HUES6 (cell line): Measurements from ENCODE around the gene STOML2.

Source experiments
- H3K27ac ChIP-seq: 2 replicates; pipeline ENCODE4 v1.7.0; 2013; ENCODE audit warnings: low read depth, mild to moderate bottlenecking, low read length, inconsistent platforms
- H3K27me3 ChIP-seq: 2 replicates; pipeline ENCODE4 v1.6.1; 2013; ENCODE audit warnings: low read length; ENCODE audit not compliant: control insufficient read depth, insufficient read depth
- H3K36me3 ChIP-seq: 2 replicates; pipeline ENCODE4 v1.6.1; 2013; ENCODE audit warnings: low read length; ENCODE audit not compliant: control insufficient read depth, insufficient read depth
- H3K4me1 ChIP-seq: 2 replicates; pipeline ENCODE4 v1.6.1; 2013; ENCODE audit warnings: low read length; ENCODE audit not compliant: control insufficient read depth, insufficient read depth
- H3K4me3 ChIP-seq: 2 replicates; pipeline ENCODE4 v1.5.1; 2013; ENCODE audit warnings: low read depth, low read length
- H3K9ac ChIP-seq: one replicate; pipeline ENCODE4 v1.6.1; 2013; ENCODE audit warnings: mild to moderate bottlenecking, low read length
- H3K9me3 ChIP-seq: 2 replicates; pipeline ENCODE4 v1.6.1; 2013; ENCODE audit warnings: low read depth, low read length; ENCODE audit not compliant: control insufficient read depth, insufficient read depth

Gene STOML2

DNA sequence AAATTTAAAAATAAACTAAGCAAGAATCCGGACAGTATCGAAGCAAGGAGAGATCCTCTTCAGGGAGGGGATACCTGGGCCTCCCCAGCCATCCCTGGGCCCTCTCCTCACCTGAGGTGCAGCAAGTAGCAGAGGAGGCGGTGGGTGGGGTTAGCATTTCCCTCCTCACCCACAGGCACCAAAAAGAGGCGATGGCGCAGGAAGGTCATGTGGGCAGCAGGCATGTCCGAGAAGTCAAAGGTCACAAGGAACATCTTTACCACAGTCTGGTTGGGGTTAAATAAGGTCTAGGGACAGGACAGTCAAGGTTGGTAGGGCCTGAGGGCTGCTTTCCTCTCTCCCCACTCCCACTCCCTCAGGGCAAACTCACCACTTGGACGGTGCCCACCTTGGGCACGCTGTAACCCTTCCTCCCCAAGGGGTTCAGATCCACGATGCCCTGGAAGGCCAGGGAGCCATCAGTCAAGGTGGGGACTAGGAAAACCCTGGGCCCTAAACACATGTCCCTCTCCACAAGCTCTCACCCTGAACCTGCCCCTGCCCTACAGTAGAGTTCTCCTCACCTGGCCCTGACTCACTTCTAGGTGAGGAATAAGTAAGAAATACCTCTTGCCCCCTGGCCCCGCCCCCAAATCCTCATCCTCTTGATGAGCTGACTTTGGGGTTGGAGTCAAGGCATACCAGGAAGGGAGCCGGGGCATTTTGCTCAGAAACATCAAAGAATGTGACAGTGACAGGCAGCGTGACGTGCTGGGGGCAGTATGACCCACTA is 2.8 kb upstream of the STOML2 start:
- no peaks in the 10 kb centered on the region for H3K27me3 ChIP-seq
- H3K4me3 ChIP-seq, result no peak overlapping the region
- peaks cover 38% of the 10 kb centered on the region for H3K36me3 ChIP-seq
- H3K9me3 ChIP-seq, result no peaks in the 10 kb centered on the region
- peaks cover 16% of the 10 kb centered on the region for H3K4me1 ChIP-seq
- H3K9ac ChIP-seq, result no peak overlapping the region
- no peak overlapping the region for H3K27ac ChIP-seq

DNA sequence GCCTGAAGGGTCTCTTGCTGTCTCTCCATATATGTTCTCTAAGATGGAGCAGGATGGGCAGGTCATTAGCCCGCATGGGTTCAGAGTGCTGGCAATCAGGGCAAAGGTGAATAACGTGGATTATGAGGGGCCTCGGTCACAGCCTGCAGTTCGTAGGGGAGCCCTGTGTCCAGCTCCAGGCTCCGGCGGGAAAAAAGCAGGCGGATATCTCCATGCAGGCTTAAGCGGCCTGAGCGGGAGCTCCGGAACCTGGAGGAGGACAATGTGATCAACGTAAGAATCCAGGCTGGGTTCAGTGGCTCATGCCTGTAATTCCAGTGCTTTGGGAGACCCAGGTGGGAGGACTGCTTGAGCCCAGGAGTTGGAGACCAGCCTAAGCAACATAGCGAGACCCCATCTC is 2.2 kb upstream of the STOML2 start:
- Histone ChIP-seq H3K9me3 (no peaks in the 10 kb centered on the region), H3K36me3 (peaks cover 45% of the 10 kb centered on the region), H3K27ac (no peak overlapping the region), H3K27me3 (no peaks in the 10 kb centered on the region), H3K4me3 (no peak overlapping the region), H3K9ac (no peak overlapping the region), H3K4me1 (peaks cover 10% of the 10 kb centered on the region)

DNA sequence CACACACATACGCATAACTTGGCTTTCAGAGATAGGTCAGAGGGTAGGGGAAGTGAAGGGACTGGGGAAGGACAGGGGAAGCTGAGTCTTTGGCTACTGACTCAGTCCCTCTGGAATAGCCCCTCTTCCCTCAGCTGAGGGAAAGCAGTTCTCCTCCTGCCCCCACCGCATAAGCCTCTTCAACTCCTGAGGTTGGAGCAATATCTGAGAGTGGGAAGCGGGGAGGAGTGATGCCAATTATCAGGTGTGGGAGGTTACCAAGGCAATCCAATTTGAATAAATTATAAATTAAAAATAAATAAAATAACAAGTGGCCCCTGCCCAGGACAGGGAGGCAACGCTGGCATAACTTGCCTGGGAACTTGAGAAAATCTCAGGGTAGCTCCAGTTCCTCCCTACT is 1.7 kb upstream of the STOML2 start:
- Histone ChIP-seq H3K27me3 (no peaks in the 10 kb centered on the region), H3K4me3 (no peak overlapping the region), H3K27ac (no peak overlapping the region), H3K9me3 (no peaks in the 10 kb centered on the region), H3K9ac (no peak overlapping the region), H3K36me3 (peaks cover 50% of the 10 kb centered on the region), H3K4me1 (peaks cover 9% of the 10 kb centered on the region)

DNA sequence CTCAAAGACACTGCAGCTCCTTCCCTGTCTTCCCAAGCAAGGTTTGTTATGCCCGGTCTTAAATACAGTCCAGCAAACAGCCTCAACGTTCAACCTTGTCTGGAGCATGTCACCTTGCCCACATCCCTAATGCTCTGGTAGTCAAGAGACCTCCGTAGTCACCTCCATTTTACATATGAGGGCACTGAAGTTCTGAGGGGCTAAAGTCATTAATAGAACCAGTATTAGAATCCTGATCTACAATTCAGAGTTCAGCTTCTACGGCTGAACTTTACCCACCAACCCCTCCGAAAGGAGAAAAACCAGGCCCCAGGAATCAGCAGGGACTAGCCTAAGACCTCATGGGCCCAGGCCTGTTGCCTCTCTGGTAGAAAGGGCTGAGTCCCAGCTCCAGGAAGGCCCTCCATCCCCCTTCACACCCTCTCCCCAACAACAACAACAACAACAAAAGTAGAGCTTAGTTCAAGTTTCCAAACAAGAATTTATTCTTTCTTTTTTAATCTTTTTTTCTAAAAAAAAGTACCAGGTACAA is 795 bp upstream of the STOML2 start:
- Histone ChIP-seq H3K36me3 (peaks cover 54% of the 10 kb centered on the region), H3K27me3 (no peaks in the 10 kb centered on the region), H3K9ac (peak overlapping the region; percentile 92), H3K27ac (peak overlapping the region; percentile 76), H3K4me1 (peaks cover 9% of the 10 kb centered on the region), H3K9me3 (no peaks in the 10 kb centered on the region), H3K4me3 (peak overlapping the region; percentile 63)

DNA sequence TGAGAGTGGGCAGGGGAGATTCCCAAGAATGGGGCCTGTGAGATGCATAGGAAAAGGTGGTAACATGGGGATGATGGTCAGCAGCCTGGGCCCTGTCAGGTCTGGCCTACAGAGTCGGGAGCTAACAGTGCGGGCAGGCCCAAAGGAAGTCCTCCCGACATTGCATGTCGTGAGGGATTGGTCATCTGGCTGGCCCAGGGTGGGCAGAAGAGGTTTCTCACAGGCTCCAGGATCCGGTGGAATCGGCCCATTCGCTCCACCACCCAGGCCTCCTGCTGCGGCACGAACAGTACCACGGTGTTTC is 514 bp downstream of the STOML2 start:
- H3K27me3 ChIP-seq, result no peaks in the 10 kb centered on the region
- peaks cover 9% of the 10 kb centered on the region for H3K4me1 ChIP-seq
- no peaks in the 10 kb centered on the region for H3K9me3 ChIP-seq
- H3K36me3 ChIP-seq, result peaks cover 50% of the 10 kb centered on the region
- peak overlapping the region; percentile 92 for H3K9ac ChIP-seq
- peak overlapping the region; percentile 63 for H3K4me3 ChIP-seq
- peak overlapping the region; percentile 76; the same call in 1 of the 2 replicates for H3K27ac ChIP-seq

DNA sequence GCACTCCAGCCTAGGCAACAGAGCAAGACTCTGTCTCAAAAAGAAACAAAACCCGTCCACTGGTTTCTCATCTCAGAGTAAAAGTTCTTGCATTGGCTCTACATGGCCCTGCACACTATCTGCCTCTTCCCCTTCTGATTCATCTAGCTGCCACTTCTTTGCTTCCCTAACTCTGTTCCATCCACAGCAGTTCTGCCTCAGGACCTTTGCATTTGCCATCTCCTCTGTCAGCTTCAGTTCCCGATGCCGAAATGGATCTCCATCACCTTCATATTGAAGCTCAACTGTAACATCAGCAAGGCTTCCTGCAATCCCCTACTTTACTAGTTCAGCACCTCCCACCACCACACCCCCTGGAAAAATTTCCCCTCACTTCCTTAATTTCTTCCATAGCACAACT is 5.4 kb downstream of the STOML2 start:
- H3K9me3 ChIP-seq, result no peaks in the 10 kb centered on the region

DNA sequence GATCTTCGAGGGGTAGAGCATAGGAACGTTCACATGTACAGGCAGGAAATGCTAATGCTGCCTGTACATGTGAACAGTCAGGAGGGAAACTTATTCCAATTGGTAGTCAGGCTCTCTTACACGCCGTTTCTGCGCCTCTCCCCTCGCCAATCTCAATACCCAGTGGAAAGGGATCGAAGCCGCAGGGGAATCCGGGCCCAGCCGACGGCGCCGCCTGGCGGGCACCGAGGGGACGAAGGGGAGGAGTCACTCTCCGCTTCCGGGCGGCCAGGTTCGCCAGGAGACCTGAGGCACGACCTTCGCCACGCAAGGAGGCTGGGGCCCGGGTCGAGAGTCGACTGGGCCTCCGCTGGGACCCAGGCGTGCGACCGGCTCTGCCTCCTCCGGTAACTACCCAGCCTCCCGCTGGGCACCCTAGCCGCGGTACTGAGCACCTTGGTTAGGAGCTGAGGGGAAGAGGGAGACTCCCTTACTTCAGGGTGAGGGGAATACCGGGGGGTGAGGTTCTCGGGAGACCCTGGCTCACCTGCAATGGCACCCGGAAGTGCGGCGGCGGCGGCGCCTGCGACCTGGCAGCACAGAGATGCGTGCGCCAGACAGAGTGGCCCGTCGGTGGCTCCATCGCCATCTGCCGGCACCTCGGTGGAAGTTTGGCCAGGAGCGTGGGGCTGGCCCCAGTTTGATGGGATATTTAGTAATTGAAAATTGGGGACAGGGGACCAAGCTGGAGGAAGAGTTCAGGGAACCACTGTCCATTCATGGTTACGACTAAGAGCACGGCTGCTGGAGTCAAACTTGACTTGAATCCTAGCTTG is 6.7 kb downstream of the STOML2 start, which contains the start of gene PIGO:
Gene PIGO (minus strand): TSS at position 557 of the 815 bp plus-strand sequence. CDS start 1,026 bp downstream, outside the sequence.
- Histone ChIP-seq H3K27me3 (no peaks in the 10 kb centered on the region), H3K4me3 (peak within 1 kb of the TSS; percentile 96), H3K27ac (peak within 1 kb of the TSS; percentile 98), H3K4me1 (peaks cover 2% of the 10 kb centered on the region; the same call in 1 of the 2 replicates), H3K9me3 (no peaks in the 10 kb centered on the region), H3K9ac (peak within 1 kb of the TSS; percentile 99), H3K36me3 (peaks cover 56% of the 10 kb centered on the region)

More for the DNA sequence above, 5.4 kb downstream of the STOML2 start:
- H3K4me3 ChIP-seq, result no peak overlapping the region
- H3K27ac ChIP-seq, result no peak overlapping the region
- H3K4me1 ChIP-seq, result peaks cover 8% of the 10 kb centered on the region
- peaks cover 52% of the 10 kb centered on the region for H3K36me3 ChIP-seq
- no peaks in the 10 kb centered on the region for H3K27me3 ChIP-seq
- H3K9ac ChIP-seq, result no peak overlapping the region

DNA sequence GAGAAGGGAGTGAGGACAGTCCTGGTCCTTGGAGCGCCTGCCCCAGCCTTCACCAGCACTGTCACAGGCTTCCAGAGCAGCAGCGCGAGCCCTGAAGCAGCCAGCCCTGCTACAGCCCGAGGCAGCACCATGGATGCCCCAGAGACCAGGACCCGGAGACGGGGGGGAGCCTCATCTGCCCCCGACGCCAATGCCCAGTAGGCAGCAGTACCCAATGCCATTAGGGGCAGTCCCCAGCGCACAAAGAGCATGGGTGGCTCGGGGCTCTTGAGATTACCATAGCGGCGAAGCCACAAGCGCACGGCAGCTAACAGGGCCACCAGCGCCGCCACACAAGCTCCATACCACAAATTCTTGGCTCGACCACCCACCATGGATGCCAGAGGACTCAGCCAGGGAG is 11.4 kb downstream of the STOML2 start:
- Histone ChIP-seq H3K27me3 (no peaks in the 10 kb centered on the region), H3K4me1 (no peaks in the 10 kb centered on the region), H3K9ac (no peak overlapping the region), H3K9me3 (no peaks in the 10 kb centered on the region), H3K4me3 (no peak overlapping the region), H3K36me3 (peaks cover 79% of the 10 kb centered on the region), H3K27ac (no peak overlapping the region)

DNA sequence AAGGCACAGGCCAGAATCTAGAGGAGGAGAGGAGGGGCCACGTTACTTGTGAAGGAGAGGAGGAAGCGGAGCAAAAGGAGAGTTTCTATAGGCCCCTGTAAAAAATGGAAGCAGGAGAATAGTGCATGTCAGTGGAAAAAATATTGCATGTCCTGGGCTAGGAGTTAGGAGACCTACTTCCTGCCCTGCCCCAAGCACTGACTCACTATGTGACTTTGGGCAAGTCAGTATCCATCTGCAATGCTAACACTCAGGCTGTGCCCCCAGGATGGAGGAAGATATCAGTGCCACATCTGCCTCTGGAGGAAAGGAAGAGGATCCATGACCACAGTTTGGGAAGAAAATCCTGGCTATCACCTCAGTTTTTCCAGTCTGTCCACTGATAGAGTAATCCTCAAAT is 13.5 kb downstream of the STOML2 start:
- Histone ChIP-seq H3K27ac (no peak overlapping the region), H3K36me3 (peaks cover 74% of the 10 kb centered on the region), H3K9ac (no peak overlapping the region)

DNA sequence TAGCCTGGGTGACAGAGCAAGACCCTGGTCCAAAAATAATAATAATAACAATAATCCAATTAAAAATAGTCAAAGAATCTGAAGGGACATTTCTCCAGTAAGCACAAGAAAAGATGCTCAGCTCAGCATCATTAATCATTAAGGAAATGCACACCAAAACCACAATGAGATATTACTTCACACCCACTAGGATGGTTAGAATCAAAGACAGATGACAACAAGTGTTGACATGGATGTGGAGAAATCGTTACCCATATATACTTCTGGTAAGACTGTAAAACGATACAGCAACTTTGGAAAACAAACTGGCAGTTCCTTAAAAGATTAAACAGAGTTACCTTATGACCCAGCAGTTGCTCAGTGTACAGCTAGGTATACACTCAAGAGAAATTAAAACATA is 17.9 kb downstream of the STOML2 start:
- Histone ChIP-seq H3K36me3 (peaks cover 33% of the 10 kb centered on the region), H3K9me3 (no peaks in the 10 kb centered on the region), H3K4me1 (no peaks in the 10 kb centered on the region), H3K27me3 (no peaks in the 10 kb centered on the region), H3K9ac (no peak overlapping the region), H3K27ac (no peak overlapping the region), H3K4me3 (no peak overlapping the region)

More for the DNA sequence above, 13.5 kb downstream of the STOML2 start:
- Histone ChIP-seq H3K27me3 (no peaks in the 10 kb centered on the region), H3K4me1 (no peaks in the 10 kb centered on the region), H3K9me3 (no peaks in the 10 kb centered on the region), H3K4me3 (no peak overlapping the region)
